ENCODE measurements around the gene ZNF219.

Gene ZNF219

GRCh38 chr14:21121122-21121521 is 22.7 kb upstream of the ZNF219 start:
- no peaks in the 10 kb centered on the region for H3K27me3 Mint-ChIP-seq (ENCODE audit: low read depth)
- peaks cover 2% of the 10 kb centered on the region for H3K9me3 Mint-ChIP-seq
- no peak overlapping the region for H3K4me3 Mint-ChIP-seq
- H3K4me1 Mint-ChIP-seq: no peaks in the 10 kb centered on the region
- TF ChIP-seq, protein P1, sequence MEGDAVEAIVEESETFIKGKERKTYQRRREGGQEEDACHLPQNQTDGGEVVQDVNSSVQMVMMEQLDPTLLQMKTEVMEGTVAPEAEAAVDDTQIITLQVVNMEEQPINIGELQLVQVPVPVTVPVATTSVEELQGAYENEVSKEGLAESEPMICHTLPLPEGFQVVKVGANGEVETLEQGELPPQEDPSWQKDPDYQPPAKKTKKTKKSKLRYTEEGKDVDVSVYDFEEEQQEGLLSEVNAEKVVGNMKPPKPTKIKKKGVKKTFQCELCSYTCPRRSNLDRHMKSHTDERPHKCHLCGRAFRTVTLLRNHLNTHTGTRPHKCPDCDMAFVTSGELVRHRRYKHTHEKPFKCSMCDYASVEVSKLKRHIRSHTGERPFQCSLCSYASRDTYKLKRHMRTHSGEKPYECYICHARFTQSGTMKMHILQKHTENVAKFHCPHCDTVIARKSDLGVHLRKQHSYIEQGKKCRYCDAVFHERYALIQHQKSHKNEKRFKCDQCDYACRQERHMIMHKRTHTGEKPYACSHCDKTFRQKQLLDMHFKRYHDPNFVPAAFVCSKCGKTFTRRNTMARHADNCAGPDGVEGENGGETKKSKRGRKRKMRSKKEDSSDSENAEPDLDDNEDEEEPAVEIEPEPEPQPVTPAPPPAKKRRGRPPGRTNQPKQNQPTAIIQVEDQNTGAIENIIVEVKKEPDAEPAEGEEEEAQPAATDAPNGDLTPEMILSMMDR (IDR thresholded peaks at IDR 0.05; ENCODE audit: unreplicated experiment in 3 of 3): no peak
- no peak overlapping the region for H3K27ac Mint-ChIP-seq
- no peaks in the 10 kb centered on the region for H3K36me3 Mint-ChIP-seq (ENCODE audit: low read depth)

- no peaks in the 10 kb centered on the region for H3K27me3 Mint-ChIP-seq (ENCODE audit: low read depth)
- TF ChIP-seq, protein P1 (IDR thresholded peaks at IDR 0.05; ENCODE audit: unreplicated experiment in 3 of 3): no peak
- H3K27ac Mint-ChIP-seq: no peak overlapping the region
- no peak overlapping the region for H3K4me3 Mint-ChIP-seq
- H3K4me1 Mint-ChIP-seq: no peaks in the 10 kb centered on the region
- H3K9me3 Mint-ChIP-seq: no peaks in the 10 kb centered on the region
- H3K36me3 Mint-ChIP-seq (ENCODE audit: low read depth): no peaks in the 10 kb centered on the region
Observed at GRCh38 chr14:21120686-21121085, 22.2 kb upstream of the ZNF219 start.

DNA sequence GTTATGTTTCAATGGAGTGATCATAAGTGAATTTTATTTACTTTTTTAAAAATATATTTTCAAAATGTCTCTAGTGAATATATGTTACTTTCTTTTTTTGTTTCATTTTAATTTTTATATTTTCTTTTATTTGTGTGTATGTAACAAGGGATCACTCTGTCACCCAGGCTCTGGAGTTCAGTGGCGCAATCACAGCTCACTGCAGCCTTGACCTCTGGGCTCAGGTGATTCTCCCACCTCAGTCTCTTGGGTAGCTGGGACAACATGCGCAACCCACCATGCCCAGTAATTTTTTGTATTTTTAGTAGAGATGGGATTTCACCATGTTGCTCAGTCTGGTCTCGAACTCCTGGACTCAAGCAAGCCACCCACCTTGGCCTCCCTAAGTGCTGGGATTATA is 20.5 kb upstream of the ZNF219 start:
- TF ChIP-seq, protein P1 (IDR thresholded peaks at IDR 0.05; ENCODE audit: unreplicated experiment in 3 of 3): no peak
- no peaks in the 10 kb centered on the region for H3K9me3 Mint-ChIP-seq
- no peaks in the 10 kb centered on the region for H3K27me3 Mint-ChIP-seq (ENCODE audit: low read depth)
- no peak overlapping the region for H3K4me3 Mint-ChIP-seq
- no peak overlapping the region for H3K27ac Mint-ChIP-seq
- H3K36me3 Mint-ChIP-seq (ENCODE audit: low read depth): no peaks in the 10 kb centered on the region
- H3K4me1 Mint-ChIP-seq: no peaks in the 10 kb centered on the region

DNA sequence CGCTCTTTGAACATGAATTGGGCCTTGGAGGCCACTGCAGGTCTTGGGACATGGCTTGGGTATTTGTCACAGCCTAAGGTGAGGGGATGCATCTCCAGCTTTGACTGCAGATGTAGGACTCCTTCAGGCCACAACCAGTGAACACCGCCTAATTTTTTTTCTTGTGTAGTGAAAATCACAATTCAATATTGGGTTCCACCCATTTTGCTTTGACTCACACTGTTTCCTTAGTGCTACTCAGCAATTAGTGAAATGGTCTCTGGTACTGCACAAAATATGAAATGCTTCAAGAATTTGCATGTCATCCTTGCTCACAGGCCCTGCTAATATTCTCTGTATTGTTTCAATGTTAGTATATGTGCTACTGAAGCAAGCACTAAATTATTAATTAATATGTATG is 14.9 kb upstream of the ZNF219 start:
- no peaks in the 10 kb centered on the region for H3K9me3 Mint-ChIP-seq
- peaks cover 12% of the 10 kb centered on the region for H3K4me1 Mint-ChIP-seq
- H3K36me3 Mint-ChIP-seq (ENCODE audit: low read depth): no peaks in the 10 kb centered on the region

DNA sequence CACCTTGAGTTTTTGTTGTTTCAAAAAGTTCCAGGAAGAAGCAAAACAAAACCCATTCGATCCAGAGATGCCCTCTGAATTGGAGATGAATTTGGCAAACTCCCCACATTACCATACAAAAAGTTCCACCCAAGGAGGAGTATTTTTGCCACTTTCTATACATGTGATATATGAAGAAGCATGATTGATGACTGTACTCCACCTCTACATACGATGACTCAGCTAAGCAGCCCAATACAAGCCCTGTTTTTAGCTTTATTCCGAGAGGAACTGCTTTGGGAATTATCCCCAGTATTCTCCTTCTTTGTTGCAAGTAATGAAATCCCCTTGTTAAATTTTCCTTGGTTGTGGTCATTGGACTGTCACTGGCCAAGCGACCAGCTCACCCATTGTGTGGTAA is 13.8 kb upstream of the ZNF219 start:
- Mint-ChIP-seq H3K4me3 (no peak overlapping the region), H3K4me1 (peaks cover 21% of the 10 kb centered on the region)

More for the DNA sequence above, 14.9 kb upstream of the ZNF219 start:
- Mint-ChIP-seq H3K27me3 (ENCODE audit: low read depth) (no peaks in the 10 kb centered on the region), H3K4me3 (no peak overlapping the region), H3K27ac (no peak overlapping the region)
- TF ChIP-seq, protein P1 (IDR thresholded peaks at IDR 0.05; ENCODE audit: unreplicated experiment in 3 of 3): no peak

More for the DNA sequence above, 13.8 kb upstream of the ZNF219 start:
- TF ChIP-seq, protein P1 (IDR thresholded peaks at IDR 0.05; ENCODE audit: unreplicated experiment in 3 of 3): no peak
- no peaks in the 10 kb centered on the region for H3K9me3 Mint-ChIP-seq
- H3K36me3 Mint-ChIP-seq (ENCODE audit: low read depth): no peaks in the 10 kb centered on the region
- H3K27me3 Mint-ChIP-seq (ENCODE audit: low read depth): no peaks in the 10 kb centered on the region
- H3K27ac Mint-ChIP-seq: no peak overlapping the region
